Midbrain (tissue), 1 donor: ENCODE results near the gene UGT1A1.

Experiments used
- DNase-seq: peaks from one replicate; lab custom pipeline; 2025; lab: John Stamatoyannopoulos, UW

The UGT1A1 gene

GRCh38 chr2:233817361-233817911 lies 57.4 kb downstream of the UGT1A1 start:
- DNase-seq, result no peak

DNA sequence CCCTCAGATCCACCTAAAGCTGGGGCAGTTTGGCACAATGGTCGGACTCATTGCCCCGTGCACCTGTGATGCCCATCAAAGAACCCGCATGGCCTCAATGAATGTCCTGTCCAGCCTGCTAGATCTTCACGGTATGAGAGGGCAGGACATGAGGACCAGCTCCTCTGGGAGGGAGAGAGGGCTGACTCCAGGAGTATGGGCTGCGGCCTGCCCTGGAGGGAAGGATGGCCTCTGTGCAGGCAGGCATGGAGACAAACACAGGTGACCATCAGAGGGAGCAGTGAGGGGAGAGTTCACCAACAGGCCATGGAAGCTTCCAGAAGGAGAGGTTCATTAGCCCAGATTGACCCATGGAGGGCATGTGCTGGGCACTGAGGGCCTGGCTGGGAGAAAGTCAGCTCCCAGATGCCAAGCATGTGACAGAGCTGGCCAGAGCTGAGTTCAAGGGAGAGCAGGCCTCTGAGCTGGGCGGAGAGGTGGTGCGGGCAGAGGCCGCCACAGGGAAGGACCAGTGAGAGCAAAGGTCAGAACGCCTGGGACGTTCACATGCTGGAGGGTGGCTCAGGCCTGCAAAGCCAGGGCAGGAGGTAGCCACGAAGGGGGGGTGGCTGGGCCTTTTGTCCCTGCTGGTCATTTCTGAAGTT lies 58.0 kb downstream of the UGT1A1 start:
- DNase-seq, result no peak

- DNase-seq, result no peak
Observed at GRCh38 chr2:233818639-233819621, 58.9 kb downstream of the UGT1A1 start.

- DNase-seq, result no peak
Observed at GRCh38 chr2:233819884-233820773, 60.1 kb downstream of the UGT1A1 start.

- DNase-seq, result no peak
Observed at GRCh38 chr2:233820774-233821105, 60.7 kb downstream of the UGT1A1 start.

DNA sequence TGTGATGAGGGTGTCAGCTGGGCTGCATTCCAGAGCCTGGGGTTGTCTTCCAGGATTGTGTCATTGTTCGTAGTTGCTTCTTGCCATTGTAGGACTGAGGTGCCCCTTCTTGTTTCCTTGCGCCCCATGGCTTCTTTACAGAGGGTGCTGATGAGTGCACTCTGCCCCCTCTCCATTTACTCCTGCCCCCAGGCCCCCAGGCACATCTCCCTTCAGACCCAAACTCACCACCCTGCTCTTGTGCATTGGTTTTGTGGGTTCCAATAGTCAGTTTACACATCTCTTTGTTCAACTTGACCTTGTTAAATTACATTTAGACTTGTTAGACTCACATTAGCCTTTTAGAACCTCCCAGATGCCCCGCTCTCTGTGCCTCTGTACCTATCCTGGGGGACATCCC lies 61.1 kb downstream of the UGT1A1 start:
- DNase-seq, result no peak

GRCh38 chr2:233821709-233822100 lies 61.6 kb downstream of the UGT1A1 start:
- no peak for DNase-seq

DNA sequence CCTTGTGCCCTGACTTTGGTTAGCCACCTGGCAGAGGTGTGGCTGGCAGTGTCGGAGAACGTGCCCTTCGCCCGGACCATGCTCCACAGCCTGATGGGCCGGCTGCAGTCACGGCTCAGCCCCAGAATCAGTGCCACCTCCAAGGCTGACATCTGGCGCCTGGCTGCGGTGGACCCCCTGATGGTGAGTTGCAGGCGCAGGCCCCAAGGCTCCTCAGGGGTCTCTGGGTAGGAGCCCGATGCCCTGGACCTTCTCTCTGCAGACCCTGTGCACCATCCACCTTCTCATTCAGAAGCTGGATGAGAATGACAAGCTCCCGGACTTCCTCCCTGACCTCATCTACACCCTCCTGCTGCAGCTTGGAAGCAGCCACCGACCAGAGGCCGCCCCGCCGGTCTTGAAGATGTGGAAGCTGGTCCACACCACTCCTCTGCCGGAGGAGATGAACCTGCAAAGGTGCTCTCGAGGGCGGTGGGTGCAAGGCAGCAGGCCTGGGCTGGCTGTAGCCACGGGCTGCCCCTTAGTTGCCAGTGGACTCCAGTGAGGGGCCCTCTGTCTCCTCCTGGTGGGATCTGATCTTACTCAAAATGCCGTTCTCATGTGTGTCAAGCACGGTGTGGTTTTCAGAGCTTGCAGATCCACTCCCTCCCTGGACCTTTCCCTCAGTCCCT lies 62.2 kb downstream of the UGT1A1 start:
- no peak for DNase-seq
